ENCODE results near the gene TSEN34. TPM values are rescaled to one million over a fixed set of nuclear protein-coding genes. Genes with fewer than 3 reads are reported as not detected.

TSEN34 gene
- total RNA-seq, 1 experiment from 2014 or later, result 32.0 TPM

GRCh38 chr19:54209058-54209810 is 18.1 kb downstream of the TSEN34 start (continued):
- TF ChIP-seq AFF4 (CRISPR knock-in tag; IDR thresholded peaks at IDR 0.05; ENCODE audit: borderline replicate concordance) (no peak), TEAD4 (CRISPR knock-in tag; IDR thresholded peaks at IDR 0.05) (no peak; the same call in 1 of the 2 replicates), ZNF232 (CRISPR knock-in tag; IDR thresholded peaks at IDR 0.05) (no peak), SOX15 (CRISPR knock-in tag; IDR thresholded peaks at IDR 0.05) (no peak), NR3C1 (CRISPR knock-in tag; conservative IDR thresholded peaks at IDR 0.05; ENCODE audit: low read depth) (no peak), PRRX2 (CRISPR knock-in tag; IDR thresholded peaks at IDR 0.05) (peak; percentile 54; the same call in 1 of the 2 replicates), EMX1 (CRISPR knock-in tag; IDR thresholded peaks at IDR 0.05) (peak; percentile 20; the same call in 1 of the 2 replicates), ZNF121 (CRISPR knock-in tag; IDR thresholded peaks at IDR 0.05) (no peak), GRHL2 (CRISPR knock-in tag; IDR thresholded peaks at IDR 0.05; ENCODE audit: insufficient replicate concordance, severe bottlenecking) (no peak), ERG (CRISPR knock-in tag; IDR thresholded peaks at IDR 0.05) (peak; percentile 91; the same call in 1 of the 2 replicates), ESRRA (CRISPR knock-in tag; IDR thresholded peaks at IDR 0.05; ENCODE audit: borderline replicate concordance) (0 out of 2 replicates have a peak, but pooled peaks have one; percentile 54), MYBL2 (CRISPR knock-in tag; IDR thresholded peaks at IDR 0.05) (no peak), GABPB1 (CRISPR knock-in tag; IDR thresholded peaks at IDR 0.05) (no peak), MXD4 (CRISPR knock-in tag; IDR thresholded peaks at IDR 0.05; ENCODE audit: borderline replicate concordance) (no peak), SMAD4 (CRISPR knock-in tag; IDR thresholded peaks at IDR 0.05) (no peak), CREM (CRISPR knock-in tag; IDR thresholded peaks at IDR 0.05) (no peak), STAT6 (CRISPR knock-in tag; conservative IDR thresholded peaks at IDR 0.05; ENCODE audit: low read depth) (no peak), NFE2L1 (CRISPR knock-in tag; IDR thresholded peaks at IDR 0.05) (no peak), OVOL2 (CRISPR knock-in tag; IDR thresholded peaks at IDR 0.05; ENCODE audit: borderline replicate concordance) (no peak), ELF4 (CRISPR knock-in tag; IDR thresholded peaks at IDR 0.05; ENCODE audit: low read depth) (no peak), HMGA2 (CRISPR knock-in tag; IDR thresholded peaks at IDR 0.05) (no peak), NFATC4 (CRISPR knock-in tag; IDR thresholded peaks at IDR 0.05) (peak; percentile 69), ZNF317 (CRISPR knock-in tag; IDR thresholded peaks at IDR 0.05; ENCODE audit: borderline replicate concordance, low read depth) (no peak)
- TF ChIP-seq, protein P1, sequence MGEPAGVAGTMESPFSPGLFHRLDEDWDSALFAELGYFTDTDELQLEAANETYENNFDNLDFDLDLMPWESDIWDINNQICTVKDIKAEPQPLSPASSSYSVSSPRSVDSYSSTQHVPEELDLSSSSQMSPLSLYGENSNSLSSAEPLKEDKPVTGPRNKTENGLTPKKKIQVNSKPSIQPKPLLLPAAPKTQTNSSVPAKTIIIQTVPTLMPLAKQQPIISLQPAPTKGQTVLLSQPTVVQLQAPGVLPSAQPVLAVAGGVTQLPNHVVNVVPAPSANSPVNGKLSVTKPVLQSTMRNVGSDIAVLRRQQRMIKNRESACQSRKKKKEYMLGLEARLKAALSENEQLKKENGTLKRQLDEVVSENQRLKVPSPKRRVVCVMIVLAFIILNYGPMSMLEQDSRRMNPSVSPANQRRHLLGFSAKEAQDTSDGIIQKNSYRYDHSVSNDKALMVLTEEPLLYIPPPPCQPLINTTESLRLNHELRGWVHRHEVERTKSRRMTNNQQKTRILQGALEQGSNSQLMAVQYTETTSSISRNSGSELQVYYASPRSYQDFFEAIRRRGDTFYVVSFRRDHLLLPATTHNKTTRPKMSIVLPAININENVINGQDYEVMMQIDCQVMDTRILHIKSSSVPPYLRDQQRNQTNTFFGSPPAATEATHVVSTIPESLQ (CRISPR knock-in tag; IDR thresholded peaks at IDR 0.05), result no peak
- TF ChIP-seq, protein P2, sequence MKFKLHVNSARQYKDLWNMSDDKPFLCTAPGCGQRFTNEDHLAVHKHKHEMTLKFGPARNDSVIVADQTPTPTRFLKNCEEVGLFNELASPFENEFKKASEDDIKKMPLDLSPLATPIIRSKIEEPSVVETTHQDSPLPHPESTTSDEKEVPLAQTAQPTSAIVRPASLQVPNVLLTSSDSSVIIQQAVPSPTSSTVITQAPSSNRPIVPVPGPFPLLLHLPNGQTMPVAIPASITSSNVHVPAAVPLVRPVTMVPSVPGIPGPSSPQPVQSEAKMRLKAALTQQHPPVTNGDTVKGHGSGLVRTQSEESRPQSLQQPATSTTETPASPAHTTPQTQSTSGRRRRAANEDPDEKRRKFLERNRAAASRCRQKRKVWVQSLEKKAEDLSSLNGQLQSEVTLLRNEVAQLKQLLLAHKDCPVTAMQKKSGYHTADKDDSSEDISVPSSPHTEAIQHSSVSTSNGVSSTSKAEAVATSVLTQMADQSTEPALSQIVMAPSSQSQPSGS (CRISPR knock-in tag; IDR thresholded peaks at IDR 0.05; ENCODE audit: borderline replicate concordance, low read depth), result no peak
- TF ChIP-seq, protein P3, sequence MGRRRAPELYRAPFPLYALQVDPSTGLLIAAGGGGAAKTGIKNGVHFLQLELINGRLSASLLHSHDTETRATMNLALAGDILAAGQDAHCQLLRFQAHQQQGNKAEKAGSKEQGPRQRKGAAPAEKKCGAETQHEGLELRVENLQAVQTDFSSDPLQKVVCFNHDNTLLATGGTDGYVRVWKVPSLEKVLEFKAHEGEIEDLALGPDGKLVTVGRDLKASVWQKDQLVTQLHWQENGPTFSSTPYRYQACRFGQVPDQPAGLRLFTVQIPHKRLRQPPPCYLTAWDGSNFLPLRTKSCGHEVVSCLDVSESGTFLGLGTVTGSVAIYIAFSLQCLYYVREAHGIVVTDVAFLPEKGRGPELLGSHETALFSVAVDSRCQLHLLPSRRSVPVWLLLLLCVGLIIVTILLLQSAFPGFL (CRISPR knock-in tag; IDR thresholded peaks at IDR 0.05; ENCODE audit: borderline replicate concordance), result no peak
